GM12874 (cell line): ENCODE data around the gene ZNF593.

Experiments used
- TF ChIP-seq, protein P1 (sequence below): IDR thresholded peaks from 2 replicates; pipeline ENCODE4 v1.5.1; 2011; ENCODE audit warnings: low read depth, mild to moderate bottlenecking, control low read depth, low read length, moderate library complexity; ENCODE audit not compliant: insufficient read depth

ZNF593 gene

DNA sequence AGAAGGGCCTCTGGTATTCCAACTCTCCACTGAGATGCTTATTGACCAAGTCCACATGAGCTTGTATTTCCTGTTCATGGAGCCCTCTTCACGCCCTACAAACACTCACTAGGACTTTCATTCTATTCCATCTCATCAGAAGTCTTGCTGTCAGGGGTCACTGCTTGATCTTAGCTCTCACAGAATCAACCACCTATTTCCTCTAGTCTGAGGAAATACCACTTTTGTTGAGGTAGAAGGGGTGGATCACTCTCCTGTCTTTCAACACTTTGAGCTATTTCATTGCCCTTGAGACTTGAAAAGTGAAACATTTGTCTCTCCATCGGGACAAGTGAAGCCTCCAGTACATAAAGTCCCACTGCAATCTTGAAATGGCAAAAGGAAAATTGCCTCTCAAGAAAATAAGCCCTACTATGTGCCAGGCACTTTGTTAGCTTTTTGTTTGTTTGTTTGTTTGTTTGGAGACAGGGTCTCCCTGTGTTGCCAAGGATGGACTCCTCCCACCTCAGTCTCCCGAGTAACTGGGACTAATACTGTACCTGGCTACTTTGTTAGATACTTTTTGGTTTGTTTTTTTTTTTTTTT is 30.6 kb upstream of the ZNF593 start:
- TF ChIP-seq, protein P1, sequence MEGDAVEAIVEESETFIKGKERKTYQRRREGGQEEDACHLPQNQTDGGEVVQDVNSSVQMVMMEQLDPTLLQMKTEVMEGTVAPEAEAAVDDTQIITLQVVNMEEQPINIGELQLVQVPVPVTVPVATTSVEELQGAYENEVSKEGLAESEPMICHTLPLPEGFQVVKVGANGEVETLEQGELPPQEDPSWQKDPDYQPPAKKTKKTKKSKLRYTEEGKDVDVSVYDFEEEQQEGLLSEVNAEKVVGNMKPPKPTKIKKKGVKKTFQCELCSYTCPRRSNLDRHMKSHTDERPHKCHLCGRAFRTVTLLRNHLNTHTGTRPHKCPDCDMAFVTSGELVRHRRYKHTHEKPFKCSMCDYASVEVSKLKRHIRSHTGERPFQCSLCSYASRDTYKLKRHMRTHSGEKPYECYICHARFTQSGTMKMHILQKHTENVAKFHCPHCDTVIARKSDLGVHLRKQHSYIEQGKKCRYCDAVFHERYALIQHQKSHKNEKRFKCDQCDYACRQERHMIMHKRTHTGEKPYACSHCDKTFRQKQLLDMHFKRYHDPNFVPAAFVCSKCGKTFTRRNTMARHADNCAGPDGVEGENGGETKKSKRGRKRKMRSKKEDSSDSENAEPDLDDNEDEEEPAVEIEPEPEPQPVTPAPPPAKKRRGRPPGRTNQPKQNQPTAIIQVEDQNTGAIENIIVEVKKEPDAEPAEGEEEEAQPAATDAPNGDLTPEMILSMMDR = no peak

DNA sequence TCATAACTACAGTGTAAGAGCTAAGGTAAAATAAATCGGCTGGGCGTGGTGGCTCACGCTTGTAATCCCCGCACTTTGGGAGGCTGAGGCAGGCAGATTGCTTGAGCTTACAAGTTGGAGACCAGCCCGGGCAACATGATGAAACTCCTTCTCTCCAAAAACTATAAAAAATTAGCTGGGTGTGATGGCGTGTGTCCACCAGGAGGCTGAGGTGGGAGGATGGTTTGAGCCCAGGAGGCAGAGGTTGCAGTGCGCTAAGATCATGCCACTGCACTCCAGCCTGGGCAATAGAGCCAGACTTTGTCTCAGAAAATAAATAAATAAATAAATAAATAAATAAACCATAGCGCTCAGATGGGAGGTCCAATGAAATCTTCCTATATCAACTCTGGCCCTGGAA is 27.5 kb upstream of the ZNF593 start:
- TF ChIP-seq, protein P1 = no peak

DNA sequence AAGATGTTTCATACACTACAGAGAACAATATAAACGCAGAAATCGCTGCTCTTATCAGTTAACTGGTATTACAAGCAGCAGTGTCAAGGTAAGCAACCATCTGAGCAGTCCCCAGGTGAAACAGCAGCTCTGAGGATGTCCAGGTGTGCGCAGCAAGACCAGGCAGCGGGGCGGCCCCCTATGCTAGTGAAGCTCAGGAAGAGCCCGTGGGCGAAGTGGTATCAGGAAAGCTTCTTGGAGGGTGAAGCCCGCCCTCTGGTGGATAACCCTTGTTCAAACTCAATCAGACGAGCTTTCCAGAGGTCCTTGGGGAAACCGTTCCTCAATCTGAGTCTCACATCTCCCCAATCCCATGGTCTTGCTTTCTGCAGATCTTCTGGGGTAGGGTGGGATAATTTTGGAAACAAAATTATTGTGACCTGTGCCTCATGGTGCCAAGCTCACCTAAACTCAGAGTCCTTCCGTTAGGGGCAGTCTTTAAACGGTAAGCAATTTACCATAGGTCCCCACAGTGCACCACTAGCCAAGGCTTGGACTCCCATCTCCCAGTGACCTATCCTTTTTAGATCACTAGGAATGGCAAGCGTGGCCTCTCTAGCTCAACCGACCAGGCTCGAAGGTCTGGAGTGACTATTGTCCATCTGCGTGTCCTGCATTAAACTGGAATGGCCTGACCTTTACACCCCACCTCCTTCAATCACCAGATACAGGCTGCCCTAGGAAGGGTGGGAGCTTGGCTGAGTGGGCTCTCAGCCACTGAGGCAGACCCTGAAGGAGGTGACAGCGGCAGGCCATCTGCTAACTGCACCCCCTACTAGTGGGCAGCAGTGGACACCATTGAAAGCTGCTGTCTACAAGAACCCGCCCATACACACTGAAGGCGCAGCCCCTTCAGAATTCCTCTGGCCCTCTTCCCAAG is 24.4 kb upstream of the ZNF593 start:
- TF ChIP-seq, protein P1 = peak; percentile 67

DNA sequence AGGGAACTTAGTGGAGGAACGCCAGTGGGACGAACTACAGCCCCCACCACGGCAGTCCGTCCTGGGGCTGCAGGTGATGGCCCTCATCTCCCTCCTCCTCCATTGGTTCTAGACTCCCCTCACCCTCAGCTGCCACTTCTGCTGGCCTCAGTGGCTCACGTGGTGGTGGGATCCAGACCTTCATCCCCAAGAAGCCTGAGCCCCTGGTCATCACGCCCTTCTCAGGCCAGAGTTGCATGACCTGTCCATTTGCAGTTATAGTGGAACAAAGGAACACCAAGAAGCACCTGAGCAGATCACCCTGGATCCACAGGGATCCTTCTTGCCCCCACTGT is 23.8 kb upstream of the ZNF593 start:
- TF ChIP-seq, protein P1 = no peak

DNA sequence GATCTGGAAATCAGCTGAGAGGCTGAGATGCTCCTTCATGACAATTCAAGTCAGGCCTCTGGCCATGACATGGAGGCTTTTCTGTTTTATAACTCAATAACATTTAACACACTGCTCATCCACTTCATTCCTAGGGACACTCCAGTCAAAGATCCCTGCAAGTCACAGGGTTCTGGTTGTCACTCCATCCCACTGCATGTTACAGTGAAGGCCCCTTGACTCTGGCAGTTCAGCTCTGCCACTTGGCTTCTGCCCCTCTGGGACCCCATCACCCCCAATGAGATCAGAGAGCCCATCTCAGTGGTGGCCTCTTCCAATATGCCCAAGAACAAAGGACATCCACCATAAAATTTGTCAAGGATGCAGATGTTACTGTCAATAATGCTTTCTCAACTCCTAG is 20.8 kb upstream of the ZNF593 start:
- TF ChIP-seq, protein P1 = no peak

DNA sequence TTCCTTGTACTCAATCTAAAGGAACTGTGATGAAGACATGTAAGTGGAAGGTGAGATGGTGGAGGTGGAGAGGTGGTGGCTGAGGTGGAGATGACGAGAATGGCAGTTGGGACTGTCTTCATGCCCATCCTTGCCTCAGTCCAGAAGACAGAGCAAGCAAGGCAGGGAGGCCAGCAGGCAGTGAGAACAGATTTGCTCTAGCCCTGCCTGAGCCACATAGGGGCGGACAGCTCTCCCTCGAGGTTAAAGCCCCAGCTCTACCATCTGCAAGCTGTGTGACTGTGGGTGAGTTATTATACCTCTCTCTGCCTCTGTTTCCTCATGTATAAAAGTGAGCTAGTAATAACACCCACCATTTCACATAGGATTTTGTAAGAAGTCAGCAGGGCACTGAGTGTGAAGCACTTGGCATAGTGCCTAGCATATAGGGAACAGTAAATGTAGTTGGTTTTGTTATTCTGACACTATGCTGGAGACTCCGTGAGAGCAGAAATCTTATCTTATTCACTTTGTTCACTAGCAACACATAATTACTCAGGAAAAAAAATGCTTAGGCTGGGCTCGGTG is 15.7 kb upstream of the ZNF593 start:
- TF ChIP-seq, protein P1 = no peak

DNA sequence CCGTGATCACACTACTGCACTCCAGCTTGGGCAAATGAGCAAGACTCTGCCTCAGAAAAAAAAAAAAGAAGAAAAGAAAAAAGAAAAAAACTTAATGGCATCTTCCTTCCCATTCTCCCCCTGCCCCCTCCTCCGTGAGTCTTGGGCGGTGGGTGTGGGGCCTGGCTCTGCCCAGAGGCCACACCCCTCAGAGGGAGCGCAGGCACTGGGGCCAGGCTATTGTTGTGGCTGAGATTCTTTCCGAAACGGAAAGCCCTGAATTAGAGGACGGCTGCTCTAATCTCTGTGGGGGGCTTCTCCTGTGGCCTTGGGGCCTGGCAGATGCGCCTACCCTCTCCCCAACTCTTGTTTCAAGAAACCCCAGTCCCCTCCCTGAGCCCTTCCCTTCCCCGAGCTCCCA is 15.0 kb upstream of the ZNF593 start:
- TF ChIP-seq, protein P1 = no peak
